Inferior parietal cortex (tissue), 1 donor: Measurements from ENCODE around the gene CES5A.
"Not testable (repeated sequence)": the region's sequence is repeated elsewhere in the genome, so short reads cannot be mapped to it uniquely, and the experiment has no call there.

Experiments
- DNase-seq: peaks from one replicate; pipeline ENCODE4 v3.0.0-alpha.2; 2016; ENCODE audit errors: extremely low spot score

CES5A gene, protein sequence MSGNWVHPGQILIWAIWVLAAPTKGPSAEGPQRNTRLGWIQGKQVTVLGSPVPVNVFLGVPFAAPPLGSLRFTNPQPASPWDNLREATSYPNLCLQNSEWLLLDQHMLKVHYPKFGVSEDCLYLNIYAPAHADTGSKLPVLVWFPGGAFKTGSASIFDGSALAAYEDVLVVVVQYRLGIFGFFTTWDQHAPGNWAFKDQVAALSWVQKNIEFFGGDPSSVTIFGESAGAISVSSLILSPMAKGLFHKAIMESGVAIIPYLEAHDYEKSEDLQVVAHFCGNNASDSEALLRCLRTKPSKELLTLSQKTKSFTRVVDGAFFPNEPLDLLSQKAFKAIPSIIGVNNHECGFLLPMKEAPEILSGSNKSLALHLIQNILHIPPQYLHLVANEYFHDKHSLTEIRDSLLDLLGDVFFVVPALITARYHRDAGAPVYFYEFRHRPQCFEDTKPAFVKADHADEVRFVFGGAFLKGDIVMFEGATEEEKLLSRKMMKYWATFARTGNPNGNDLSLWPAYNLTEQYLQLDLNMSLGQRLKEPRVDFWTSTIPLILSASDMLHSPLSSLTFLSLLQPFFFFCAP

DNA sequence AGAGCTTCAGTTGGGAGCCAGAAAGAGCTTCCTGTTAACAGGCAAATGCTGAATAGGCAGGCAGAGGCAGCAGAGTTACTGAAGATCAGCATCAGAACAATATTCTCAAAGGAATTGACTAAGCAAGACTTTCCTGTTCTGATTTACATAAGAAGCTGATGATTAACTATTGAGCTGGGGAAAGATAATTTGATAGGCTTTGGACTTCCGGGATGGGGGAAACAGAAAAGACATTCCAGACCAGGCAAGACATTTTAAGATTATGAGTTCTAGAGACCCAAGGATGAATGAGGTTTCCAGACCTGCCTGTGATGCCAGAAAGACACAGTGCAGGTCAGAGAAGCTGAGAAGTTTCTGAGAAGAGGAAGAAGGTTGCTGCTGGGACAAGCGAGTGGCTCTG is at the start of gene CES5A:
TSS of gene CES5A (minus strand) at position 101 of the 400 bp plus-strand sequence. CDS start 152 bp downstream, outside the sequence.
- DNase-seq: no peak

DNA sequence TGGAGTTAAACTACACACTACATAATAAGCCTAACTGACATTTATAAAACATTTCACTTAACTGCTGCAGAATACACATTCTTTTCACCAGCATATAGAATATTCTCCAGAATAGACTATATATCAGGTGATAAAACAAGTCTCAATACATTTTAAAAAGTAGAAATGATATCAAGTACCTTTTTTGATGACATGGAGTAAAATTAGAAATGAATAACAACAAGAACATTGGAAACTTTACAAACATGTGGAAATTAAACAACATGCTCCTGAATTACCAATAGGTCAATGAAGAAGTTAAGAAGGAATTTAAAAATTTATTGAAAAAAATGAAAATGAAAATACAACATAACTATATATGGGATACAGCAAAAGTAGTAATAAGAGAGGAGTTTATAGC is 47.5 kb upstream of the CES5A start:
- no peak for DNase-seq

DNA sequence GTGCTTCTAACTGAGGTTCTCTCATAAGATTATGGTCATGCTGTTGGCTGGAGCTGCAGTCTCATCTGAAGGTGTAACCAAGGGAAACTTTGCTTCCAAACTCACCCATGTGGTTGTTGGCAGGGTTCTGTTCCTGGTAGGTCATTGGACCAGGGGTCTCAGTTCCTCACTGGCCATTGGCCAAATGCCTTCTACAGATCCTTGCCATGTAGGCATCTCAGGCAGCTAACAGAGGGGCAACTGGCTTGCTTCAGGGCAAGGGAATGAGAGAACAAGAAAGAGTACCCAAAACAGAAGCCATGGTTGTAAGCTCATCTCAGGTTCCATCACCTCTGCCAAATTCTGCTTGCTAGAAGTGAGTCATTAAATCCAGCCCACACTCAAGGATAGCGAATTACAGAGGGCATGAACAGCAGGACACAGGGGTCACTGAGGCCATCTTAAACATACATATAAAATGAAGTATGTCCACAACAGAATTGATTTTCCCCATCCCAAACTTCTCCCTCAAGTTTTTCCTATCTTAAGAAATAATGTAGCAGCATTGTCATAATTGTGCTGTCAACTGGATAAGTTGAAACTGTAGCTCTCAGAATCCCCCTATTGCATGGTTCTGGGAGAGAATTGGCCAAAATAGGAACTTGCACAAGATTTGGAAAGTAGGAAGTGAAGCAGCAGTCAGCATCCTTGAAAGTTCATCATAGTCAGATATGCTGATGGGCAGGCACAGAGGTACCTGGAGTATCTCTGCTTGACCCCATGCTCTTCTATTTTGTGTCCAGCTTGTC is 42.4 kb upstream of the CES5A start:
- DNase-seq: no peak

DNA sequence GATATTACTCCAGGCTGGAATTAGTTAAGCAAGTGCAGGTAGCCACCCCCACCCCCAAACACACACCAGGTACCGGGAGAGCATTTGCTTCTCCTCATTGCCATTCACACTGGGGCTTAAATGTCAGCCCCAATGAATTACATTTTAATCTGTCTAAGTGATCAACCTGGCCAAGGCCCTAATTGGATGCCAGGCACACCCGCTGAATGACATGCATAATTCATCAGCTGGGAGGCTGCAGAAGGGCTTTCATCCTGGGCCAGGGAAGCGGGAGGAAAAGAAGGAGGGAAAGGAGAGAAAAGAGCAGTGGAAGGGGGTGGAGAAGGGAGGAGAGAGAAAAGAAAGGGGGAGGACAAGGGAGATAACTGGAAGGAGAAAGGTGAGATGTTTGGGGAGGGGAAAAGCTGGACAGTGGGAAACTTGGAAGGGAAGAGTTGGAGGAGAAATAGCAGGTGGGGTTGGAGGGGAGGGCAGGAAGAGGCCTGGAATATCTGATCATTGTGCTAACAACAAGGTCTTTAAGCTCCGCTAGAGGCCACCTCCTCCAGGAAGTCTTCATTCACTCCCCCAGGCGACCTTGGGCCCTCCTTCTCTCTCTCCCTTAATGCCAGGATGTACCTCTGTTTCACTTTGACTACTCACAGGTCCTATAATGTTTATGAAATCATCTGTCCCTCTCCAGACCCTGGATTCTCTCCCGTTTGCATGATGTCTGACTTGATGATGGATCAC is 40.1 kb upstream of the CES5A start:
- DNase-seq: no peak

DNA sequence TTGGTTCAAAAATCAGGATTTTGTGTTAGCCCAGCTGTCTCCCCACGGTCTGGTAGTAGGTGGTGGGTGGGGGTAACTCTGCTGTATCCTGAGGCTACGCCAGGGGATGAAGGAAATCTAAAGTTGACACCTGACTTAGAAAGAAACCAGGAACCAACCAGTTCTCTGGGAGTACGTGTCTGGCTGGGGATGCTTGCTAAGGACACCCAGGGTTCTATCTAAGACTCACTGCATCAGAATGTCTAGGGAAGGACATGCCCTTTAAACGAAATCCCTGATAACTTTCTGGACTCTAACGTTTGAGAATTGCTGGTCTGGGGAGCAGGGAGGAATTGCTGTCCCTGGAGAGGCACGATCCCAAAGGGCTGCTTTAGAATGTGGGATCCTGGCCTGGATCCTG is 39.2 kb upstream of the CES5A start:
- DNase-seq: no peak

DNA sequence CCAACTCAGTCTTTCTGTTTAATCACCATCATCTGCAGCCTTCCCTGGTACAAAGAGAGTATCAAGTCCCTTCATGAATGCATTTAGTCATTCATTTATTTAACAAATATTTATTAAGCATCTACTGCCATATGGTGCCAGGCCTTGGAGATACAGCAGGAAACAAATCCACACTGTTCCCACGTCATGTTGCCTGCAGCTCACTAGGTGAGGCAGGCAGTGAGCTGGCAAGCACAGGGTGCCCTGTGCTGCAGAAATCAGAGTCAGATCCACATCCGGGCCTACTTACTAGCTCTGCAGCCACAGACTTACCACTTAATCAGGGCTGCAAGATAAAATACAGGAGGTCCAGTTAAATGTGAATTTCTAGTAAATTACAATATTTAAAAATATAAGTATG is 38.5 kb upstream of the CES5A start:
- peak; percentile 17 for DNase-seq

DNA sequence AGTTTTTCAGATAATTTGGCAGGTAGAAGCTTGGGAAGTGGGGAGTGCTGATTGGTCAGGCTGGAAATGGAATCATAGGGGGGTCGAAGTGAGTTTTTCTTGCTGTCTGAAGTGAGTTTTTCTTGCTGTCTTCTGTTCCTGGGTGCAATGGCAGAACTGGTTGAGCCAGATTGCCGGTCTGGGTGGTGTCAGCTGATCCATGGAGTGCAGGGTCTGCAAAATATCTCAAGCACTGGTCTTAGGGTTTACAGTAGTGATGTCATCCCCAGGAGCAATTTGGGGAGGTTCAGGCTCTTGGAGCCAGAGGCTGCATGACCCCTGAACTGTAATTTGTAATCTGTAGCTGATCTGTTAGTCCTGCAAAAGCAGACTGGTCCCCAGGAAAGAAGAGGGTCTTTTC is 37.9 kb upstream of the CES5A start:
- not testable (repeated sequence) for DNase-seq

DNA sequence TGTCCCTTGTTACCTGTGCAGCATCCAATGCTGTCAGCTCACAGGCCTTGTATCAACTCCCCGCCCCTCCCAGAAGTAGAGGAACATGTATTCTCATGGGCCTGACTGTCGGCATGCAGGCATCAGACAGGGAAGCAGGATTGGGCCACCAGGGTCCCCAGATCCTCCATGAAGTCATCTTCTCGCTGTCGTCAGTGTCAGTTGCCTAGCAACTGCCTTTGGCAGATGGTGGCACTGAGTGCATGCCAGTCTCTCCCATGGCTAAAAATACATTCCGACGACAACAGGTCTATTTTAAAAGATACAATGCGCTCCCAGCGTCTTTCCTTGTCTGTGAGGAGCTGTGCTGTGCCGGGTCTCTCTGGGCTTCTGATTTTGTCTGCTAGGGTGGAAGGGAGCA is 36.8 kb upstream of the CES5A start:
- peak; percentile 81 for DNase-seq

DNA sequence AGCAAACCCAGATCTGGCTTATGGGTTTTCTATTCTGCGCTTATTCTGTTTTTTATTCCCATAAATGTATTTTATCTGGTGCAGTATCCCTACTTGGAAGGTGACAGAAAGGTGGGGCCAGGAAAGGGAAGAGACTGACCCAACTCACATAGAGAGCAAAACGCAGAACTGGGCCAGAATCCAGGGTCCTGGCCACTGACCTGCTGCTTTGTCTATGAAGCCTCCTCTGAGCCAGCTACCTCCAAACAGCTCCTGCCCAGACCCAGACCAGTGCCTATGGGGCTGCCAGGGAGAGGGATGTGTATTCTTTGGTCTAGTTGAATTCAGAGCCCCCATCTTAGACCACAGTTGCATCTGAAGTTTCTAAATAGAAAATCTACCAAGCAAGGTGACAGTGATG is 36.4 kb upstream of the CES5A start:
- no peak for DNase-seq

DNA sequence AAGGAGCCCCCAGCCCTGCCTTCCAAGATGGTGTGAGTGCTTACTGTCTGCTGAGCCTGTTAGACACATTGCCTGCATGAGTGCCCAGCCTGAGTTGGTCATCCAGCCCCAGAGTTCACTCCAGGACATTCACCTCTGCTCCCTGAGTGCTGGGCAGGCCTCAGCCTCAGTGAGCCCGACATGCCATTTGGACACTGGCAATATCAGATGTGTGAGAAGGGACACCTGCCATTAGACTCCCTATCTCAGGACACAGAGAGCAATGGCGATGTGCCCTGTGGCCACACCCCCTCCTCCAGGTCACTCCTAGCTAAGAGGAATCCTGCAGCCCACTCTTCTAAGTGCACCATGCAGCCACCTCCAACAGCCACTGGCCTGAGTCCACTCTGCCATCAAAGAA is 34.7 kb upstream of the CES5A start:
- no peak for DNase-seq

DNA sequence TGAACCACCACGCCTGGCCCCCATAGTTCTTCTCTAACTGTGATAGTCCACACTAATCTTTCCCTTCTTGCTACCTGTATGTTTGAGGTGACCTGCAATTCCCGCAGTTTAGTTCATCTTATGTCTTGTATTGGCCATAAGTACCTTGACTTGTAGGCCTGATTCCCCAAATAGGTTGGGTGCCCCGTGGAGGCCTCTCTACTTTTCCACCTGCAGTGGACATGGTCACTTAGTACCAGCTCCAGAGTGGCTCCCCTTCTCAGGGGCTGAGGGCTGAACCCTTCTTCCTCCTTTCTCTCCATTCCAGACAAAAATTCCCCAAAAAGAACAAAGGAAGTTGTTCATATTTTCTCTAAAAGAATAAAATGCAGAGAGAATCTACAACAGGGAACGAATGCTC is 33.5 kb upstream of the CES5A start:
- DNase-seq: no peak

DNA sequence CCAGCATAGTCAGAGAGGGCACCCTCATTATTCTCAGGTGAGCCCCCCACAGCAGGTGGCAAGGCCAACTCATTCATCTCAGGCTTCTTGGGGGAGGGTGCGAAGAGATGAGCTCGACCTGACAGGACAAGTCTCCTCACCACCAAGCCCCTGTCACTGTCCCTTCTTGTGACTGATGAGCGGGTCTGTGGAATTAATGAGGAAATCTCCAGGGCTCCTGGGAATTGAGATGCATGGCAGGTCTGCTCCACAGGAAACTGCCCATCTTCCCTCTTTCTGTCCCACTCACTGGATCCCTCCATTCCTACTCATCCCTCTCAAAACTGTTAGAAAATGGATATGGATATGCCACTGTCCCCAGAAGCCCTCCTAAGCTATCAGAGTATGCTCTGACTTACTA is 32.5 kb upstream of the CES5A start:
- no peak for DNase-seq

DNA sequence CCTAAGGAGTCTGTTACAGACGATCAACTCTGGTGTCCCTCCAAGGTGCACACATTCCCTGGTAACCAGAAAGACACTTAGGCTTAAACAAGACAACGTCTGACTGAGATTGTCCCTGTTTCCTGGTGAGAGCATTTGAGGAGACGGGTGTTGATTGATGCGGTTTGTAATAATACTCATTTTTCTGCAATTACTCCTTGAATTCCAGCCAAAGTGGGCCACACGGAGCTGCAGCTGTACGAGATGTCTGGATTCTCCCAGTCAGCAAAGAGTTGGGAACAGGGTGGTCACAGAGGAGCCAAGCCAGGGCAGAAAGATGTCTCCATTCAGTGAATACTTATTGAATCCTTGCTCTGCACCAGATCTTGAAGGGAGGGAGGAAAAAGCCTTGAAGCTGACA is 30.9 kb upstream of the CES5A start:
- DNase-seq: no peak

DNA sequence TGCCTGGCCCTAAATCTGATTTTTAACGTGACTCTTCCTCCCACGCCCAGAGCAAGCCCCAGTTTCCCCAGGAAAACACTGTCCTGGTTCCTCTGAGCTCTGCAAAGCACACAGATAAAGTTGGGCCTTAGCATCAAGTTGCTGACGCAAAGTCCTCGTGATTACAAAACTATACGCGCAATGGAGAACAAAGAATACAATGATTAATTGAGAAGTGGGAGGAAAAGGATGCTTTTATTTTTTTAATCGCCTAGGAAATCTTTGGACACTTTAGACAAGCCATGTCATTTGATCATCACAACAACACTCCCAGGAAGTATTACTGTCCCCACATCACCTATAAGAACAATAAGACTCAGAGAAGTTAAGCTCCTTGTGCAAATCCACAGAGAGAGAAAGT is 30.5 kb upstream of the CES5A start:
- DNase-seq: no peak

DNA sequence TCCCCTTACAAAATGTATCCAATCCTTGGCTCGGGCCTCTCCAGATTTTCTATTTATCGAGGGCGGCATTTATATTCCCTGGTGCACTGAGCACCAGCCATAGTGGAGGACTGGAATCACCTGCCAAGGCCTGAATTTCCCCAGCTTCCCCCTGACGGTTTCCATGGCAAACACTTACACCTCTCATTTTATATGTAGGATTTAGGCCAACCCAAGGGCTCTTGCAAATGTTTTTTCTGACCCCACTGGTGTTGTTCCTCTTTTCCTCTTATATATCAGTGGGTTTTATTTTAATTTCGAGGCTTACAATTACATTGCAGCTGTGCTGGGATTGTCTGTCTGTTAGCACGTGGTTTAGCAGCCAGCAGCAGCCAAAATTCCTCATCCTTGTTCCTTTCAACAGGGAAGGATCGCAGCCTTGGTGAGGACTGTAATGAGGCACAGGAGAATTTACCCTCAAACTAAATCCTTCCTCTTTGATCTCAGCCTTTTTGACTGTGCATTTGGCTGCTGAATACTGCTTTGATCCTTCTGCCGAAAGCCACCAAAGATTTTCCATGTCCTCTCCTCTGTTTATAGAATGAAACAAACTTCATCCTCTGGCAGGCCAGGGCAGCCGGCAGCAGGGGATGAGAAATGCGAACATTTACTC is 26.5 kb upstream of the CES5A start:
- no peak for DNase-seq

DNA sequence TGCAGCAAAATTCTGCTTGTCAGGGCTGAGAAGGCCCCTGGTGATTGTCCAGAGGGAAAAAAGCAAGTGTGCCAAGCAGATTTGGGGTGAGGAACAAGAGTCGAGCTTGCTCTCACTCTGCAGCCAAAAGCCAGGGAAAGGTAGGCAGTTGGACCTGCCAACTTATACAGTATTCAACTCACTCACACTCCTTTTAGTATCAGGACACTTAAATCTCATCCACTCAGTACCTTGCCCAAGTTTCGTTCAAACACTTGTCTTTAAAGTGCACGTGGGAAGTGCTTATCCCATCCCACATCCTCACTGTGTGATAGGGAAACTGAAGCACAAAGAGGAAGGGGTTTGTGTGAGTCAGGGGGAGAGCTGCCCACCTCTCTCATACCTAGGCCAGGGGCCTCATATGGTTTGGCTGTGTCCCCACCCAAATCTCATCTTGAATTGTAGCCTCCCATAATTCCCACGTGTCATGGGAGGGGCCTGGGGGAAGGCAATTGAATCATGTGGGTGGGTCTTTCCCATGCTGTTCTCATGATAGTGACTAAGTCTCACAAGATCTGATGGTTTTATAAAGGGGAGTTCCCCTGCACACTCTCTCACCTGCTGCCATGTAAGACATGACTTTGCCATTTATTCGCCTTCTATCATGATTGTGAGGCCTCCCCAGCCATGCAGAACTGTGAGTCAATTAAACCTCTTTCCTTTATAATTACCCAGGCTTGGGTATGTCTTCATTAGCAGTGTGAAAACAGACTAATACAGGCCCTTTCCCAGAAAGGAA is 25.6 kb upstream of the CES5A start:
- DNase-seq: no peak

DNA sequence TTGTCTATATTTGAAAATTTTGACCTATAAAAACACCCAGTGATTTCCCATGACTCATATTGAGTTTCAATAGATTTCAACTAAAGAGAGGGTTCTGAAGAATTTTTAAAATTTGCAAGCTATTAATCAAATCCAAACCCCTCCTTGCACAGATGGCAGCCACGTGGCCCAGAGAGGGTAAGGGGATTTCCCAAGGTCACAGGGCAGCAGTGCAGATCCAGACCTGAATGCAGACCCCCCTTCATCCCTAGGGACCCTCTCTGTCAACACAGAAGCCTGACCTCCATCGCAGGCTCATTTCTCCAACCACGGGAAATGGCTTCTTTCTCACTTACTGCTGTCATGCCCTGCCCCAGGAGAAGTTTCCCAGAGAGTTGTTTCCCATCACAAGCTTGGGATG is 24.7 kb upstream of the CES5A start:
- DNase-seq: no peak

DNA sequence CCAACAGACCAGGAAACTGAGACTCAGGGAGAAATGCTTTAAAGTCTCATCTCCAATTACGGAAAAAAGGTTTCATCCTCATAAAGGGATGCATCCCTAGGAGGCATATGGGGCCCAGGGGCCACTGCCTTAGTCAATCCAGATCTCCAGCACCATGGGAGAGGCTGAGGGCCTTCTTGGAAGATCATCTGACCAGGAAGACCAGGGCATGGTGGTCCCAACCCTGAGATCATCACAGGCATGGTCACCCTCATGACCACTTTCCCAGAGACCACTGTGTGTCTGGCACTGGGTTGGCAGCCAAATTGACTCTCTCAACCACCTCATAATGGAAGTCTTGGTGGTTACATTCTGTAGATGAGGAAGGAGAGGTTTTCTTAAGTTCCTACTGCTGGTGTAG is 23.4 kb upstream of the CES5A start:
- no peak for DNase-seq

DNA sequence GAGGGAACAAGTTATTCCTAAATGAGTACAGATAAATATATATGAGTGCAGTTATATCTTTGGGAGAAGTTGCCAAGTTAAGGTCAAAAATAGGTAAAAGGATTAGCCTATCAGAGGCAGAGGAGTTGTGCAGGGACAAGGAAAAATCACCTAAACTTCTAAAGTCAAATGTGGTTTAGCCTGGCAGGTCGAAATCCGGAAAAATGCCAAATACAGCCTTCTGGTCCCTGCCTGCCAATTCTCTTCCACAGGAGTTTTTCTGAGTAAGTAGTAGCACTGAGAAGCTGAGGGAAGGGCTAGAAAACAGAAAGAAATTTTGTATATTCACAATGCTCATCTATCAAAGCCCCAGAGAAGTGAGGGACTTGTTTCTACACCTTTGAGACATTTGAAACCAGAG is 17.6 kb upstream of the CES5A start:
- no peak for DNase-seq

DNA sequence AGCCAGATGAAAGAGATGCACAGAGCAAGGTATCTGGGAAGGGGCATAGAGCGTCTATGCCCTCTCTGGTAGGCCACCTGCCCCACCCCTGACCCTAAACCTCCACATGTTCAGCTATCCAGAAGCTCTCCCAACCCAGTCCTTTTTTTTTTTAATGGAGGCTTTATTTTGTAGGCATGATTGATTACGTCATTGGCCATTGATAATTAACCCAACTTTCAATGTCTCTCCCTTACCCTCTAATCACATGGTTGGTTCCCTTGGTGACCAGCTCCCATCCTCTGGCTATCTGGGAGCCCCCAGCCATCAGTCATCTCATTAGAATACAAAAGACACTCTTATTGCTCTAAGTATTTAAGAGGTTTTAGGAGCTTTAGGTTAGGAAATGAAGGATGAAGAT is 14.3 kb upstream of the CES5A start:
- no peak for DNase-seq

DNA sequence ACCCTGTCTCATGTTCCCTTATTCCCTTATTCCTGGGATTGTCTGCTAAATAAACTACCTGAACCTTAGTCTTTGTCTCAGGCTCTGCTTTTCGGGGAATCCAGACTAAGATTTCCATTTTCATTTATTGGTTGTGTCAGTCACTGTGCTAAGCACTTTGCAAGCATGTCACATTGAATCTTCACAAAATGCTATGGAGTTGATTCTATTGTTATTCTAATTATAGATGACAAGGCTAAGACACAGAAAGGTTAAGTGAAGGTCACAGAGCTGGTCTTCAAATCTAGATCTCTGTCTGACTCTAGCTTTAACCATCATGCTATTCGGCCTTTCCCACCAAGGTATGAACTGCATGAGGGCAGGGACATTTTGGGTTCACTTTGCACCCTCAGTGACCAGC is 13.4 kb upstream of the CES5A start:
- no peak for DNase-seq
